Smooth muscle cell (in vitro differentiated cells): ENCODE measurements around the gene ARID3B. TPM values are rescaled to one million over a fixed set of nuclear protein-coding genes. Genes with fewer than 3 reads are reported as not detected.

Experiments
- DNase-seq: peaks from one replicate; lab custom pipeline; 2025; ENCODE audit not compliant: unreplicated experiment; lab: John Stamatoyannopoulos, UW
- H2AFZ ChIP-seq: fragments of 200-600 bp; sonication (generic); 2 replicates; pipeline ENCODE4 v1.6.0; 2016; ENCODE audit warnings: antibody characterized with exemption, low read depth, mild to moderate bottlenecking
- H3F3A ChIP-seq: fragments of 200-600 bp; sonication (generic); 2 replicates; pipeline ENCODE4 v1.6.0; 2017; ENCODE audit warnings: antibody characterized with exemption, low read depth
- H3K27ac ChIP-seq: fragments of 200-600 bp; sonication (generic); 2 replicates; pipeline ENCODE4 v1.5.1; 2016; ENCODE audit warnings: low read depth, mild to moderate bottlenecking
- H3K27me3 ChIP-seq: fragments of 200-600 bp; sonication (generic); 2 replicates; pipeline ENCODE4 v1.6.1; 2016; ENCODE audit warnings: low read depth, mild to moderate bottlenecking
- H3K36me3 ChIP-seq: fragments of 200-600 bp; sonication (generic); 2 replicates; pipeline ENCODE4 v1.5.1; 2016; ENCODE audit warnings: low read depth
- H3K4me1 ChIP-seq: fragments of 200-600 bp; sonication (generic); 2 replicates; pipeline ENCODE4 v1.5.1; 2016; ENCODE audit warnings: low read depth
- H3K4me2 ChIP-seq: fragments of 200-600 bp; sonication (generic); 2 replicates; pipeline ENCODE4 v1.6.0; 2016; ENCODE audit warnings: mild to moderate bottlenecking
- H3K4me3 ChIP-seq: fragments of 200-600 bp; sonication (generic); 2 replicates; pipeline ENCODE4 v1.5.1; 2016; ENCODE audit warnings: mild to moderate bottlenecking
- H3K79me2 ChIP-seq: fragments of 200-600 bp; sonication (generic); 2 replicates; pipeline ENCODE4 v1.6.0; 2016; ENCODE audit warnings: low read depth, mild to moderate bottlenecking
- H3K9ac ChIP-seq: fragments of 200-600 bp; sonication (generic); 2 replicates; pipeline ENCODE4 v1.6.0; 2016; ENCODE audit warnings: low read depth
- H3K9me3 ChIP-seq: fragments of 200-600 bp; sonication (generic); replicated peaks from 2 replicates; pipeline ENCODE4 v1.5.1; 2016; ENCODE audit warnings: low read depth
- H4K20me1 ChIP-seq: fragments of 200-600 bp; sonication (generic); 2 replicates; pipeline ENCODE4 v1.6.0; 2016; ENCODE audit warnings: low read depth
- CTCF ChIP-seq: fragments of 200-600 bp; sonication (generic); IDR thresholded peaks from 2 replicates; pipeline ENCODE4 v1.5.1; 2017; ENCODE audit warnings: borderline replicate concordance, mild to moderate bottlenecking, antibody characterized with exemption; ENCODE audit not compliant: insufficient read depth, poor library complexity, severe bottlenecking
- WGBS: methylation state at CpG from one replicate; pipeline ENCODE4 v1.1.7; 2016; ENCODE audit warnings: low lambda C conversion rate; 5-methylcytosine and 5-hydroxymethylcytosine counted together
- polyA plus RNA-seq: library from polyadenylated mRNA; unstranded; fragments of >200 nt; fragmentation: Nextera tagmentation; extraction: Ambion mirVana; gene quantifications from 2 replicates; pipeline ENCODE4 v1.2.1, GENCODE V29; 2016
- total RNA-seq: library from RNA; depleted of rRNA; stranded (reverse); fragments of >200 nt; gene quantifications from 2 replicates; pipeline ENCODE4 v1.2.3, GENCODE V29; 2014

The ARID3B gene
- total and polyA plus RNA-seq, 2 experiments from 2014 or later = 7.2 to 7.7 TPM

GRCh38 chr15:74589826-74590225 is 48.8 kb downstream of the ARID3B start:
- WGBS = 97% methylated on average over 6 of the region's 6 CpGs

GRCh38 chr15:74592222-74592621 is 51.2 kb downstream of the ARID3B start:
- Histone ChIP-seq H2AFZ (no peak overlapping the region), H4K20me1 (no peaks in the 10 kb centered on the region), H3K27ac (no peak overlapping the region), H3K27me3 (no peaks in the 10 kb centered on the region), H3K36me3 (no peaks in the 10 kb centered on the region), H3K4me1 (peaks cover 13% of the 10 kb centered on the region), H3K4me3 (no peak overlapping the region), H3K4me2 (no peak overlapping the region), H3K9ac (no peak overlapping the region), H3F3A (no peaks in the 10 kb centered on the region), H3K9me3 (no peaks in the 10 kb centered on the region), H3K79me2 (no peaks in the 10 kb centered on the region)
- no peak for TF ChIP-seq CTCF
- DNase-seq = no peak
- 77% methylated on average over 3 of the region's 3 CpGs for WGBS

More at GRCh38 chr15:74589826-74590225, 48.8 kb downstream of the ARID3B start:
- no peak for DNase-seq
- Histone ChIP-seq H3K27me3 (no peaks in the 10 kb centered on the region), H3K4me3 (no peak overlapping the region), H3K9me3 (no peaks in the 10 kb centered on the region), H3K4me2 (no peak overlapping the region), H3F3A (no peaks in the 10 kb centered on the region), H3K9ac (no peak overlapping the region), H3K27ac (peak overlapping the region; percentile 78), H3K4me1 (peaks cover 20% of the 10 kb centered on the region), H3K79me2 (no peaks in the 10 kb centered on the region), H3K36me3 (no peaks in the 10 kb centered on the region), H4K20me1 (no peaks in the 10 kb centered on the region), H2AFZ (no peak overlapping the region)
- TF ChIP-seq CTCF = no peak

GRCh38 chr15:74593122-74593521 is 52.1 kb downstream of the ARID3B start:
- H3K9ac ChIP-seq = no peak overlapping the region
- H3K4me3 ChIP-seq = no peak overlapping the region
- 96% methylated on average over 7 of the region's 7 CpGs for WGBS
- no peaks in the 10 kb centered on the region for H4K20me1 ChIP-seq
- H3K36me3 ChIP-seq = no peaks in the 10 kb centered on the region
- no peaks in the 10 kb centered on the region for H3K9me3 ChIP-seq
- H3K4me2 ChIP-seq = no peak overlapping the region
- no peak overlapping the region for H3K27ac ChIP-seq
- no peaks in the 10 kb centered on the region for H3K27me3 ChIP-seq
- H3F3A ChIP-seq = no peaks in the 10 kb centered on the region
- no peaks in the 10 kb centered on the region for H3K79me2 ChIP-seq
- H3K4me1 ChIP-seq = peaks cover 7% of the 10 kb centered on the region
- TF ChIP-seq CTCF = no peak
- H2AFZ ChIP-seq = no peak overlapping the region
- no peak for DNase-seq

- H4K20me1 ChIP-seq = no peaks in the 10 kb centered on the region
- H3K4me3 ChIP-seq = no peak overlapping the region
- H3K36me3 ChIP-seq = no peaks in the 10 kb centered on the region
- no peaks in the 10 kb centered on the region for H3F3A ChIP-seq
- H3K27me3 ChIP-seq = no peaks in the 10 kb centered on the region
- TF ChIP-seq CTCF = no peak
- H3K9me3 ChIP-seq = no peaks in the 10 kb centered on the region
- H3K9ac ChIP-seq = no peak overlapping the region
- no peaks in the 10 kb centered on the region for H3K4me1 ChIP-seq
- no peak overlapping the region for H2AFZ ChIP-seq
- H3K4me2 ChIP-seq = no peak overlapping the region
- 89% methylated on average over 4 of the region's 4 CpGs for WGBS
- H3K79me2 ChIP-seq = no peaks in the 10 kb centered on the region
- no peak for DNase-seq
- no peak overlapping the region for H3K27ac ChIP-seq
Observed at GRCh38 chr15:74594455-74594854, 53.4 kb downstream of the ARID3B start.
